ENCODE data around the gene CCDC149. TPM values are rescaled to one million over a fixed set of nuclear protein-coding genes. Genes with fewer than 3 reads are reported as not detected.

CCDC149 gene
- total RNA-seq, 1 donor from 2014 or later: 10.2 TPM

DNA sequence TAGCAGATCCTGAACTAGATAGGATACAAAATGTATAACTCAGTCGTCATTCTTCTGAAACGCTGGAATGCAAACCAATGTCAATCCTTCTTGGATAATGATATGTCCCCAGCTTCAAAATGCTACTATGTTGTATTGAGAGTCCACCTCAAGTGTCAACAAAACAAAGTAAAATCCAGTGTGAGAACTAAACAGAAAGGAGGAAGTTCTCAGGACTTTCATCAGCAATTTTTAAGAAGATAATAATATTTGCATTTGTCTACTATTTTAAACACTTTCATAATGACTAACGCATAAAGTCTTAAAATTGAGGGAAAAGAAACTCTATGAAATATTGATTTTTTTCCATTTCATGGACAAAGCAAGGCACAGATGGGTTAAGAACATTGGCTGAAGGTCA is 81.2 kb downstream of the CCDC149 start:
- no peak overlapping the region for H3K27ac ChIP-seq (ENCODE audit: low read depth, low read length)
- TF ChIP-seq, protein P1, sequence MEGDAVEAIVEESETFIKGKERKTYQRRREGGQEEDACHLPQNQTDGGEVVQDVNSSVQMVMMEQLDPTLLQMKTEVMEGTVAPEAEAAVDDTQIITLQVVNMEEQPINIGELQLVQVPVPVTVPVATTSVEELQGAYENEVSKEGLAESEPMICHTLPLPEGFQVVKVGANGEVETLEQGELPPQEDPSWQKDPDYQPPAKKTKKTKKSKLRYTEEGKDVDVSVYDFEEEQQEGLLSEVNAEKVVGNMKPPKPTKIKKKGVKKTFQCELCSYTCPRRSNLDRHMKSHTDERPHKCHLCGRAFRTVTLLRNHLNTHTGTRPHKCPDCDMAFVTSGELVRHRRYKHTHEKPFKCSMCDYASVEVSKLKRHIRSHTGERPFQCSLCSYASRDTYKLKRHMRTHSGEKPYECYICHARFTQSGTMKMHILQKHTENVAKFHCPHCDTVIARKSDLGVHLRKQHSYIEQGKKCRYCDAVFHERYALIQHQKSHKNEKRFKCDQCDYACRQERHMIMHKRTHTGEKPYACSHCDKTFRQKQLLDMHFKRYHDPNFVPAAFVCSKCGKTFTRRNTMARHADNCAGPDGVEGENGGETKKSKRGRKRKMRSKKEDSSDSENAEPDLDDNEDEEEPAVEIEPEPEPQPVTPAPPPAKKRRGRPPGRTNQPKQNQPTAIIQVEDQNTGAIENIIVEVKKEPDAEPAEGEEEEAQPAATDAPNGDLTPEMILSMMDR (IDR thresholded peaks at IDR 0.05; ENCODE audit: insufficient read depth, low read depth, low read length): no peak
- TF ChIP-seq EZH2 (IDR thresholded peaks at IDR 0.05; ENCODE audit: insufficient read depth, low read length): no peak
- no peaks in the 10 kb centered on the region for H3K9me3 ChIP-seq (ENCODE audit: insufficient read depth, low read depth, low read length)
- H3K27me3 ChIP-seq (ENCODE audit: insufficient read depth, low read length): no peaks in the 10 kb centered on the region
- no peak overlapping the region for H3K4me2 ChIP-seq (ENCODE audit: low read length)
- Mint-ChIP-seq H3K9me3 (ENCODE audit: unreplicated experiment) (peaks cover 5% of the 10 kb centered on the region), H3K36me3 (ENCODE audit: low read depth, unreplicated experiment) (peaks cover 28% of the 10 kb centered on the region), H3K27ac (ENCODE audit: unreplicated experiment) (no peak overlapping the region), H3K4me1 (ENCODE audit: low read depth, unreplicated experiment) (peaks cover 1% of the 10 kb centered on the region), H3K4me3 (ENCODE audit: unreplicated experiment) (no peak overlapping the region), H3K27me3 (ENCODE audit: low read depth, unreplicated experiment) (no peaks in the 10 kb centered on the region)
- no peak for FAIRE-seq
- no peak overlapping the region for H2AFZ ChIP-seq (ENCODE audit: low read depth, low read length)
- DNase-seq (ENCODE audit: low read depth): no peak
- H3K36me3 ChIP-seq (ENCODE audit: insufficient read depth, low read length): no peaks in the 10 kb centered on the region
- no peaks in the 10 kb centered on the region for H3K79me2 ChIP-seq (ENCODE audit: insufficient read depth, low read length)
- no peaks in the 10 kb centered on the region for H3K4me1 ChIP-seq (ENCODE audit: insufficient read depth, low read length)
- H3K4me3 ChIP-seq (ENCODE audit: insufficient read depth, low read depth, low read length): no peak overlapping the region
- no peaks in the 10 kb centered on the region for H4K20me1 ChIP-seq (ENCODE audit: insufficient read depth, low read length)
- no peak overlapping the region for H3K9ac ChIP-seq (ENCODE audit: low read length)

GRCh38 chr4:24824720-24825119 is 88.1 kb downstream of the CCDC149 start:
- no peaks in the 10 kb centered on the region for H3K79me2 ChIP-seq (ENCODE audit: insufficient read depth, low read length)
- no peak overlapping the region for H3K4me3 ChIP-seq (ENCODE audit: insufficient read depth, low read depth, low read length)
- no peaks in the 10 kb centered on the region for H3K27me3 ChIP-seq (ENCODE audit: insufficient read depth, low read length)
- no peaks in the 10 kb centered on the region for H3K4me1 ChIP-seq (ENCODE audit: insufficient read depth, low read length)
- H3K27ac ChIP-seq (ENCODE audit: low read depth, low read length): no peak overlapping the region
- no peak for FAIRE-seq
- no peak overlapping the region for H3K27ac Mint-ChIP-seq (ENCODE audit: unreplicated experiment)
- peaks cover 3% of the 10 kb centered on the region for H3K36me3 ChIP-seq (ENCODE audit: insufficient read depth, low read length)
- H3K9ac ChIP-seq (ENCODE audit: low read length): no peak overlapping the region
- peaks cover 14% of the 10 kb centered on the region for H3K36me3 Mint-ChIP-seq (ENCODE audit: low read depth, unreplicated experiment)
- H3K4me1 Mint-ChIP-seq (ENCODE audit: low read depth, unreplicated experiment): peaks cover 2% of the 10 kb centered on the region
- DNase-seq (ENCODE audit: low read depth): no peak
- no peak overlapping the region for H2AFZ ChIP-seq (ENCODE audit: low read depth, low read length)
- H3K9me3 Mint-ChIP-seq (ENCODE audit: unreplicated experiment): peaks cover 6% of the 10 kb centered on the region
- no peak overlapping the region for H3K4me3 Mint-ChIP-seq (ENCODE audit: unreplicated experiment)
- H4K20me1 ChIP-seq (ENCODE audit: insufficient read depth, low read length): no peaks in the 10 kb centered on the region
- no peak overlapping the region for H3K4me2 ChIP-seq (ENCODE audit: low read length)
- H3K27me3 Mint-ChIP-seq (ENCODE audit: low read depth, unreplicated experiment): peaks cover 4% of the 10 kb centered on the region
- no peaks in the 10 kb centered on the region for H3K9me3 ChIP-seq (ENCODE audit: insufficient read depth, low read depth, low read length)
- TF ChIP-seq EZH2 (IDR thresholded peaks at IDR 0.05; ENCODE audit: insufficient read depth, low read length): no peak
- TF ChIP-seq, protein P1 (IDR thresholded peaks at IDR 0.05; ENCODE audit: insufficient read depth, low read depth, low read length): no peak

DNA sequence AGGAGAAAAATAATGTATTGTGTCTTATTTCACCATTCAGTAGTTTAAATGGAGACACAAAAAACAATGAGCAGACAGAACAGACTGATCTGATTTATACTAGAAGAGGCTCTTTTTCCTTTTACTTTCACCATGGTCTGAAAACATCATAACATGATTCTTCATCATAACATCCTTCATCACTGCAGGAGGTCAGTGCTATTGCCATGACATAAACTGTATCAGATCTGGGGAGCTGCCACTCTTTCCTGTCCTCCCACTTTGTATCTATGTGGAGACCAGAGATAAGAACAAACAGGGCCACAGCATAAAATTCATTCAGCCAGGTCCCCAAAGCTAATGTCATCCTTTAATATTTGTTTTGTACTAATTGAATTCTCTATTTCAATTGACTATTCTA is 92.3 kb downstream of the CCDC149 start:
- H3K4me3 Mint-ChIP-seq (ENCODE audit: unreplicated experiment): no peak overlapping the region
- H3K27me3 Mint-ChIP-seq (ENCODE audit: low read depth, unreplicated experiment): no peaks in the 10 kb centered on the region
- TF ChIP-seq, protein P1 (IDR thresholded peaks at IDR 0.05; ENCODE audit: insufficient read depth, low read depth, low read length): no peak
- TF ChIP-seq EZH2 (IDR thresholded peaks at IDR 0.05; ENCODE audit: insufficient read depth, low read length): no peak

More for the DNA sequence above, 92.3 kb downstream of the CCDC149 start:
- Mint-ChIP-seq H3K9me3 (ENCODE audit: unreplicated experiment) (no peaks in the 10 kb centered on the region), H3K36me3 (ENCODE audit: low read depth, unreplicated experiment) (peaks cover 18% of the 10 kb centered on the region), H3K27ac (ENCODE audit: unreplicated experiment) (no peak overlapping the region), H3K4me1 (ENCODE audit: low read depth, unreplicated experiment) (no peaks in the 10 kb centered on the region)
- H3K4me1 ChIP-seq (ENCODE audit: insufficient read depth, low read length): peaks cover 5% of the 10 kb centered on the region
- FAIRE-seq (no peak), DNase-seq (ENCODE audit: low read depth) (no peak)
- no peak overlapping the region for H3K27ac ChIP-seq (ENCODE audit: low read depth, low read length)
- H3K9ac ChIP-seq (ENCODE audit: low read length): no peak overlapping the region
- no peaks in the 10 kb centered on the region for H4K20me1 ChIP-seq (ENCODE audit: insufficient read depth, low read length)
- no peak overlapping the region for H3K4me3 ChIP-seq (ENCODE audit: insufficient read depth, low read depth, low read length)
- peaks cover 3% of the 10 kb centered on the region for H3K36me3 ChIP-seq (ENCODE audit: insufficient read depth, low read length)
- no peaks in the 10 kb centered on the region for H3K27me3 ChIP-seq (ENCODE audit: insufficient read depth, low read length)
- no peaks in the 10 kb centered on the region for H3K79me2 ChIP-seq (ENCODE audit: insufficient read depth, low read length)
- H2AFZ ChIP-seq (ENCODE audit: low read depth, low read length): no peak overlapping the region
- H3K9me3 ChIP-seq (ENCODE audit: insufficient read depth, low read depth, low read length): no peaks in the 10 kb centered on the region
- no peak overlapping the region for H3K4me2 ChIP-seq (ENCODE audit: low read length)

Data from astrocyte (in vitro differentiated cells and primary cell).